VCaP (cell line): ENCODE data around the gene SLC15A4.
"Not testable (repeated sequence)": the region's sequence is repeated elsewhere in the genome, so short reads cannot be mapped to it uniquely, and the experiment has no call there.

Source experiments
- H3K27ac ChIP-seq: fragments of 450-650 bp; 2 replicates; pipeline ENCODE4 v1.5.1; 2017
- TF ChIP-seq, protein P1 (sequence below): fragments of 450-650 bp; conservative IDR thresholded peaks from 2 replicates; pipeline ENCODE4 v1.5.1; 2017; ENCODE audit warnings: mild to moderate bottlenecking, moderate library complexity

SLC15A4 gene

GRCh38 chr12:128808651-128809050, 15.1 kb downstream of the SLC15A4 start:
- no peak overlapping the region for H3K27ac ChIP-seq
- TF ChIP-seq, protein P1, sequence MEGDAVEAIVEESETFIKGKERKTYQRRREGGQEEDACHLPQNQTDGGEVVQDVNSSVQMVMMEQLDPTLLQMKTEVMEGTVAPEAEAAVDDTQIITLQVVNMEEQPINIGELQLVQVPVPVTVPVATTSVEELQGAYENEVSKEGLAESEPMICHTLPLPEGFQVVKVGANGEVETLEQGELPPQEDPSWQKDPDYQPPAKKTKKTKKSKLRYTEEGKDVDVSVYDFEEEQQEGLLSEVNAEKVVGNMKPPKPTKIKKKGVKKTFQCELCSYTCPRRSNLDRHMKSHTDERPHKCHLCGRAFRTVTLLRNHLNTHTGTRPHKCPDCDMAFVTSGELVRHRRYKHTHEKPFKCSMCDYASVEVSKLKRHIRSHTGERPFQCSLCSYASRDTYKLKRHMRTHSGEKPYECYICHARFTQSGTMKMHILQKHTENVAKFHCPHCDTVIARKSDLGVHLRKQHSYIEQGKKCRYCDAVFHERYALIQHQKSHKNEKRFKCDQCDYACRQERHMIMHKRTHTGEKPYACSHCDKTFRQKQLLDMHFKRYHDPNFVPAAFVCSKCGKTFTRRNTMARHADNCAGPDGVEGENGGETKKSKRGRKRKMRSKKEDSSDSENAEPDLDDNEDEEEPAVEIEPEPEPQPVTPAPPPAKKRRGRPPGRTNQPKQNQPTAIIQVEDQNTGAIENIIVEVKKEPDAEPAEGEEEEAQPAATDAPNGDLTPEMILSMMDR: no peak

DNA sequence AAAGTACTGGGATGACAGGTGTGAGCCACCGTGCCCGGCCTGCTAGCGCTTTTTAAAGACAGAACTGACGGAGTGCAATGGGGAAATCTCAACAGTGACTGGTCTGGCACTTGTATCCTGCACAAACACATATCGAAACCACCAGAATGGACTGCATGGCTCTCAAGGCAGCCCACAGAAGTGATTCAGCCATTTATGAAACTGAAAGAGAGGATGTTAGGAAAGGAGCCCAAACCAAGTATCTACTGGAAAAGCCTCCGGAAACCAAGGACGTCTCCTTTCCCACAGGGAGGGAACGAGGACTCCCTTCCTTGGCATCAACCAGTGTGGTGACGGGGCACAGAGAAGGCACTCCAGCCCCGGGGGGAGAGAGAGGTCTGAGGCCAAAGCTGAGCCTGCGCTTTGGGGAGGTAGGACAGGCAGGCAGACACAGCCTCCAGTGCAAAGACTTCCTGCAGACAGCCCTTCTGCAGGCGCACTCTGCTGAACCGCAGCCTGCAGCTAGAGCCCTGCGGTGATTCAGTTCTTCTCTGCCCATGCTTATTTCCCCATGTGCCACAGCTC, 16.5 kb downstream of the SLC15A4 start:
- H3K27ac ChIP-seq: no peak overlapping the region
- TF ChIP-seq, protein P1: no peak

GRCh38 chr12:128806573-128806972, 17.2 kb downstream of the SLC15A4 start:
- TF ChIP-seq, protein P1: no peak
- H3K27ac ChIP-seq: no peak overlapping the region

DNA sequence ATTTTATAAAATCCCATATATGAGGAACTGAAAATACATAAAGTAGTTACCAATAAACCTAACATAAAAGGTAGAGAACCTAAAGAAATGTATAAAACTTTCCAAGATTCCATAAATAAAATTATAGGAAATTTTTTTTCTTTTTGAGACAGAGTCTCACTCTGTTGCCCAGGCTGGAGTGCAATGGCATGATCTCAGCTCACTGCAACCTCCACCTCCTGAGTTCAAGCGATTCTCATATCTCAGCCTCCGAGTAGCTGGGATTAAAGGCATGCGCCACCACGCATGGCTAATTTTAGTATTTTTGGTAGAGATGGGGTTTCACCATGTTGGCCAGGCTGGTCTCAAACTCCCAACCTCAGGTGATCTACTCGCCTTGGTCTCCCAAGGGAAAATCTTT, 18.4 kb downstream of the SLC15A4 start:
- H3K27ac ChIP-seq: not testable (repeated sequence)

DNA sequence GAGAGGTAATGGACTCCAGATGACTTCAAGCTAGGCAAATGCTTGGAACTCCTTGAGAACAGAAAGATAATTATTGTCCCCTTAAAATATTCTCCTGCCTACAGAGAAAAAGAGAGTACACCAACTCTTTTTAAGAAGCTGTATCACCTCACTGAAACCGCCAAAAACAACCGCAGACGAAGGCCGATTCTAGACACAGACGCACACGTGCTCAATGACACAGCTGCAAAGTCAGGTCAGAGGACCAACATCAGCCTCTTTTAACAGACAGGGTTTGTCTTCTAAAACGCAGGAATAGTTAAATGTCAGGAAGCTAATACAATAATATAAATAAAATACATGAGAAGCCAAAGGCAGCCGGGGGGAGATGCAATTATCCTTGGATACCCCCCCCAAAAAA, 19.0 kb downstream of the SLC15A4 start:
- H3K27ac ChIP-seq: no peak overlapping the region
- TF ChIP-seq, protein P1: no peak

GRCh38 chr12:128803788-128804187, 20.0 kb downstream of the SLC15A4 start:
- no peak overlapping the region for H3K27ac ChIP-seq
- TF ChIP-seq, protein P1: no peak

- TF ChIP-seq, protein P1: no peak
- H3K27ac ChIP-seq: no peak overlapping the region
Observed at GRCh38 chr12:128802756-128803155, 21.0 kb downstream of the SLC15A4 start.

- no peak overlapping the region for H3K27ac ChIP-seq
- TF ChIP-seq, protein P1: no peak
Observed at GRCh38 chr12:128801879-128802391, 21.8 kb downstream of the SLC15A4 start.
